Stimulated activated CD8-positive, alpha-beta memory T cell treated with anti-CD3 and anti-CD28 coated beads, Interleukin-4, amount 100 ng/mL, for 4 hours (primary cell): ENCODE results near the gene POU2F3.

Experiments
- DNase-seq, 2 donors: peaks; one replicate each; pipeline ENCODE4 v3.0.0-alpha.2; 2020; ENCODE audit warnings: low read depth in 2 of 2, low spot score in 1 of 2

POU2F3 gene

DNA sequence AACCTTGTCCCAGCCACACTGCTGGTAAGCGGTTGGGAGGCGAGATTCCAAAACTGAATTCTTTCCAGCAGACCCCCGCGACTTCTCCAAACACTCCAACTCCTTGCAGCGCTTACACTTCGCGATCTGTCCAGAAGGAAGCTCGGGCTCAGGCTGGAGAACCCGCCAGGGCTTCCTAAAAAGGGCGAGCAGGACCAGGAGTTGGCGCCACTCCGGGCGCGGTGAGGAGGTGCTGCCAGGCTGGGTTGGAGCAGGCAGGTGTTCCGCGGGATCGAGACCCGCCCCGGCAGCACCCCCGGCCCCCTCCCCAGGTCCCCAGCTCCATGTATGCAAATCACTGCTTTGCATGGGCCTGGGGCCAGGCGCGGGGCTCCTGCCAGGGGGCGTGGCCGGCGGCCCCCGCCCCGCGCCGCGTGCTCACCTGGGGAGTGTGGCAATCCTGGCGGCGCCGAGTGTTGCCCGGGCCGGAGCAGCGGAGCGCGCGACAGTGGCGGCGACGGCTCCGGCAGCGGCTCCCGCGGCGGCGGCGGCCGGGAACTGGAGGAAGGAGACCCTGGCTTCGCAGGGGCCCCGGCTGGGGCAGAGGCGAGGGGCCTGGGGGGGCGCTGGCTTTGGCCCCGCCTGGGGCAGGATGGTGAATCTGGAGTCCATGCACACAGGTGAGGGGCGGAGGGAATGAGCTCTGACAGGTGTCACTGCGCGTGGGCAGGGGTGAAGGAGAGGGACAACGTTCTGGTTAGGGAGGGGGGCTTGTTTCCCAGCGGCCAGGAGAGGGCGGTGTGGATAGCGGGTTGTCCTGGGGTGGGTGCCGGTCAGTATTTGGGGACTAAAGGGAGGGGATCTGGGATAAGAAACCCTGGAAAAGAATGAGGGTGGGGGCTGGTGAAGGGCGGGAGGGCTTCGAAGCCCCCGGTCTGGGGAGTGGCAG is at the start of gene POU2F3:
TSS of gene POU2F3 (plus strand) at position 428 of the 928 bp plus-strand sequence. CDS start at position 632, 204 bp downstream.
- DNase-seq: no peak

DNA sequence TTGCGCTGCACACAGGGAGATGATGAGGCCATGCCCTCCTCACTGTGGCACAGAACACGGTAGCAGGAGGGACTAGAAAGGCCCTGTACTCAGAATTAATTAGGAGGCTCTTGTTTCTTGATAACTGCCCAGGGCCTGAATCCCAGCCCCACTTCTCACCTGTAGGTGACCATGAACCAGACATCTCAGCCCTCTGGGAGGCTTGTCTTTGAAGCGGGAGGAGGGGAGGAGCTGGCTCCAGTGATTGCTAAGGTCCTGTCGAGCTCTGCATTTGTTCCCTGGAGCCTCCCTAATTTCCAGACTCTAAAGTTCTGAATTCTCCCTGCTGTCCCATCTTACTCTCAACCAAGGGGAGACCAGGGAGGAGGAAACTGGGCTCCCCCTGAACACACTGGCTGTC is 48.9 kb upstream of the POU2F3 start:
- DNase-seq: no peak

DNA sequence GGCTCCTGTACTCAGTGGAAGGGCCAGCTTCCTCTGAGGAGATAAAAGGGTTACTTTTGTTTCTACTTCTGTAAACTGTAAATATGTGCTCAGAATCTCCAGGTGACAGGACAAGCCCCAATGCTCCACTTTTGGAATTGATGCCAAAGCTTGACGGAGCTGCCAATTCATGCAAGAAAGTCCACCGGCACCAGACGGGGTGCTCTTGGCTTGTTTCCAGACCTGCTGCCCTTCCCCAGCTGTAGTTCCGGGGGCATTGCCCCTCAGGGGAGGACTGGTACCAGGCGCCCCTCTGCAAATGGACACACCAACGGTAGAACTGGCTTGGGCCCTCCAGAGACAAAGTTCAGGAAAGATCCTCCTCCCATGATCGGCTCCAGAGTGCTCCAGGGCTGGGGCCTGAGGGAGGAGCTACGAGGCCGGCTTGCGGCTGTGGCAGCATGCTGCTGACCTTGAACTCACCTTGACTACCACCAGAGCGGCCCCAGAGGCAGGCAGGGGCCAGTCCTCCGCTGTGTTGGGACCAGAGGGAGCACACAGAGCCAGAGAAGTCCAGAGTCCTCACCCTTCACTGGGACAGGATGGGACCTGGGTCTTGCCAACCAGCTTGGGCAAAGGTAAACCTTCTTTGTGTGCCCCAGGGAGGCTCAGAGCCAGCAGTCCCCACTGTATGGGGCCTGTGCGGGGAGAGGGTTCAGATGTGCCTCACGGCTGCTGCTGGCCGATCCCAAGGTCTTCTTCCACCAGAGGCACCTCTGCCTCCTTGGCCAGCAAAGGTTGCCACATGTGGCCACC is 46.9 kb upstream of the POU2F3 start:
- DNase-seq: no peak

DNA sequence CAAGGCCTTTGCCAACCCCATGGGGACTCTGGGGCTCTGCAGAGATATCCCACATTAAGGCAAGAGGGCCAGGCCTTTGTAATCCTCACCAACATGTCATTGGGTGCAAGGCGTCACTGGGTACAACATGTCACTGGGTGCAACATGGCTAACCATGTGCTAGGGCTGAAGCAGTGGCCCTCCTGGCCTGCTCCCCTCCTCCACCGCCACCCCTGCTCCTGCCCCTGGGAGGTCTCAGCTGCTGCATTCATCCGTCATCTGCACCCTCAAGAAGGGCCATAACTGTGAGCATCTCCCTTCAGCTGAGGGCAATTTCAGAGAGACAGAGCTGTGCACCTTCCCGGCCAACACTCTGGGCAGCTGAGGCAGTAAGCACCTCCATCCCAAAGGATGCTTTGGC is 45.8 kb upstream of the POU2F3 start:
- DNase-seq: no peak

DNA sequence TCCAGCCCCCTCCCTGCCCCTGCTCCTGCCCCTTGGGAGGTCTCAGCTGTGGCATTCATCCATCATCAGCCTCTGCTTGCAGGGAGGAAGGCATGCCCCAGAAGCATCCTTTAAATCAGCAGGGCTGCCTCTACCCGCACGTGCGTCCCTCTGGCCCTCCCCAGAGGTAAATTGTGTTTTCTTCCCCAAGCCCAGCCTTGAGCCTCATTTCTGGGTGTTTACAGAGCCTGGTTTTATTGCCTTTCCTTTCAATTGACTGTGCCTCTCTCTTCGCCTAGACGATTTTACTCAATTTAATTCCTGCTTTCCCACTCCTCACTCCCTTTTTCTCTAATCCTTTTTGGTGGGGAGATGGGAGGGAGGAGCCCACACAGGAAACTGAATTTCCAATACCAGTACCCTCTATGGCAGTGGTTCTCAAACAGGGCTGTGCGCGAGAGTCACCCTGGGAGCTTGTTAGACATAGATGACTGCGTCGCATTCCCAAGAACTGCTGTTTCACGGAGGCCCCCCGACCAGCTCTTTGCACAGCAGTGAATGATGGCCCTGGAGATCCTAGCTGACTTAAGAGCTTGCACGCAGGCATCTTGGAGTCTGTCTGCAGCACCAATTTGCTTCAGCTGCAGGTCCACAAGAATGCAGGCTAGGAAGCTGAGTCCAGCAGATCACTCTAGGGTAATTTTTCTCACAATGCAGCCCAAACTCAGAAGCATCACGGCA is 44.2 kb upstream of the POU2F3 start:
- DNase-seq: no peak

DNA sequence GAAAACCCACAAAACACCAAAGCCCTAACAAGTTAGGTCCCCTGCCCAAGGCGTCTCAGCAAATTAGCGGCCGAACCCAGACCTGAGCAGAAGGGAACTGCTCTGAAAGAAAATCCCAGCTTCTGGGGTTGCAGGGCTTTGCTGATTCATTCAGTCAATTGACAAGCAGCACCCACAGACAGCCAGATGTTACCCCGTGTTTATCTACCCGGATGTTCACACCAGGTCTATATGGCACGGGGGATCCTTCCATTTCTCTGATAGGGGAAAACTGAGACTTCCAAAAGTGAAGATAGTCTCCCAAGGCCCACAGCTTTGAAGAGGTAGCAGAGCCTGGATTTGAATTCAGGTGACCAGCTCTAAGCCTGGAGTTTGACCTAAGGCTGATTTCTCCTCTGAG is 43.1 kb upstream of the POU2F3 start:
- DNase-seq: no peak

DNA sequence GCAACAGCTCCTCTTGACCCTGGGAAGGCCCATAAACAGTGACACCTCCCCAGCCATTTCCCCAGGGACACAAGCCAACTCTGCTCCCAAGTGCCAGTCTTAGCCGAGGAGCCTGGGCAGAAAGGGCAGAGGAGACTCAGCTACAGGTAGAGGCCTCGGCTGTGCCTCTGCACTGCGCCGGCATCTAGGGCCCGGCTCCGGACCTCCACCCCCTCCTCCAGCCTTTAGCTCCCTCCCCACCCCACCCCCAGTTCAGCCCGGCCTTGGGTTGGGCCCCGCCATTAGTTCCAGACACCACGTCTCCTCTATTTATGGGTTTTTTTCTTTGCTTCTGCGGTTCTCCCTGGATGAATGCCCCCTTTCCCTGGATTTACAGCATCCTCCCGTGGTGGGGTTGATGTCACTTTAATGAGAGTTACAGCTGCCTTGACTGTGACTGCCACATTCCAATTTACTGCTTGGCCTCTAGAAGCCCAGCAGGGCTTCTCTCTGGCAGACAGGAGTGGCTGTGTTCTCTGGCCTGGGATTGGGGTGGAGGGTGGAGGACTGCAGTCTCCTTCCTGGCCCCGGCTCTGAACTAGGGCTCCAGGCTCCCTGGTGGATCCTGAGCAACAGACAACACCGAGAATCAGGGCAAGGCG is 42.6 kb upstream of the POU2F3 start:
- no peak for DNase-seq

DNA sequence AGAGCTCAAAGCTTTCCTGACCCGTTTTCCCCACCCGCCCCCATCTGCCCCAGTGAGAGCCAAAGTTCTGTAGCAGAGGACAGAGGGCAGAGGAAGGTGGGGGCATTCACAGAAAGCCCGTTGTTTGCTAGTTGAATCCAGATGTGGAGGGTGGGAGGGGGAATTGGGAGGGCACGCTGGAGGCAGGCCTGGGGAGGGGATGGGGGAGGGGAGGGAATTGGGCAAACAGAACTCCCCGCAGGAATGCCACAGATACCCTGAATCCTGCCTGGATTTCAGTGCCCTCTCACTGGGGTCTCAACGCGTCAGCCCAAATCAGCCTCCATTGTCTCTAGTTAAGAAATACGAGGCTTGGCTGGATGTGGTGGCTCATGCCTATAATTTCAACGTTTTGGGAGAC is 42.0 kb upstream of the POU2F3 start:
- DNase-seq: no peak

DNA sequence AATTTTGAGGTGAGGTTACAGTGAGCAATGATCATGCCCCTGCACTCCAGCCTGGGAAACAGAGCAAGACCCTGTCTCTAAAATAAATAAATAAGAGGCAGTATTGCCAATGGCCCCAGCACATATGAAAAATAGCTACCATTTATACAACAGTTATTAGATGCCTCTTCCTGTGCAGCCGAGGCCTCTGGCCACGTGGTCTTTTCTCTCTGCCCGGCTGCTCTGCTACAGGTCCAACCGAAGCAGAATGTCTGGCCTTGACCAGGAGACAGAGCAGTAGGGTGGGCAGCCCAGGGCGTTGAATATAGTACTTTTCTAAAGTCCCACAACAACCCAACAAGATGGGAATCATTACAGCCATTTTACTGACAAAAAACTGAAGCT is 41.5 kb upstream of the POU2F3 start:
- no peak for DNase-seq

DNA sequence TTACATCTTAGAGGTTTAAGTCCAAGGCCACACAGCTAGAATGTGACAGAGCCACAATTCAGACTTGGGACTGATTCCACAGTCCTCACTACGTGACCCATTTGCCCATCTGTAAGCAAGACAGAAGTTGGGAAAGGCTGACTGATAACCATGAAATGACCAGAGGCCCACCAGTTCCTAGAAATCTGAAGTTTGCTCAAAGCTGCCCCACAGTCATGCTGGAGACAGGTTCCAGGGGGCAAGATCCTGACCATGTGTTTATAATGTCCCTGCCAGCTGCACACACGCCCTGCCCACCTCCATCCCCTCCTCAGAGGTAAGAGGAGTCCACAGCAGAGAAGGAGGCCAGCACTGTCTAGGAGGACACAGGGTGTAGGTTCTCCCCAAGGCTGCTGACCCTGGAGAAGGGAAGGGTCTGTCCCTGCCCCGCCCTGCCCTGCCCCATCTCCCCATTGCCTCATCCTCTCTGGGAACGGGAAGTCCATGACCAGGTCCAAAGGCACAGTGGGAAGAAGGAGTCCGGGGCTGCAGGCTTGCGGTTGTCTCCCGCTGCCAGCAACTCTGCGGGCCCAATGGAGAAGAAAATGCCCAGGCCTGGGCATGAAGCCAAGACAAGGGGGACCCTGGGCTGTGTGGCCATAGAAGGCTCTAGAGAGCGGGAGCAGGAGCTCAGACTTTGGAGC is 41.0 kb upstream of the POU2F3 start:
- DNase-seq: no peak

DNA sequence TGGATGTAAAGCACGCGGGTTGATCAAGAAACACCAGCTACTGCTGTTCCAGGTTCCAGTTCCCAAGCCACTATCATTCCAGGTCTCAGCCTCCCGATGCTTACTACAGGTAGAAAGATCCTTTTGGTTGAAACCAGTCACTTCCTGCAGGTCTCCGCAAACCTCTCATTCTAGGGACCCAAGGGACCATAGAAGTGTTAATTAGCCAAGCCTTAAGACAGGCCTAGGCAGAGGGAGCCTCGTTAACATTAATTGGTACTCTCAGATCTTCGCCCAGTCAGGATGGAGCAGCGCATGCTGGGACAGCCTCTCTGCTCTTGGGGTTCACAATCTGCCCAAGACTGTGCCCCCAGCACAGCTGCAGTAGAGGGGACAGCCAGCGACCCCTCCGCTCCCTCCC is 40.3 kb upstream of the POU2F3 start:
- no peak for DNase-seq

DNA sequence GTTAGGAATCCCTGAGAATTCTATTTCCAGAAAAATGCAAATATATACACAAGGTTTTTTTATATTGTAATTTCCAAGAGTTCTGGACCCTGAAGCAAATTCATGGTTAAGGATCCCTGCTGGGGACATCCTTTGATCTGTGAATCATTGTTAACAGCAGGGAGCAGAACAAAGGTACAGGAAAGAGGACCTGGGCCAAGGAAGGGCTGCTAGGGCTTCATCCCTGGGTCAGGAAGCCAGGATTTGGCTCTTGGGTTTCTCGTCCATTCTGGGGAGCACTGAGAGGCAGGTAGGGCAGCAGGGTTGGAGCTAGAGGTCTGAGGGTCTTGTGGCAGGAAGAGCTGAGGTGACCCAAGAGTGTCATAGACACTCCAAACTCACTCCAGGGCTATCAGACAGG is 39.3 kb upstream of the POU2F3 start:
- DNase-seq: no peak

DNA sequence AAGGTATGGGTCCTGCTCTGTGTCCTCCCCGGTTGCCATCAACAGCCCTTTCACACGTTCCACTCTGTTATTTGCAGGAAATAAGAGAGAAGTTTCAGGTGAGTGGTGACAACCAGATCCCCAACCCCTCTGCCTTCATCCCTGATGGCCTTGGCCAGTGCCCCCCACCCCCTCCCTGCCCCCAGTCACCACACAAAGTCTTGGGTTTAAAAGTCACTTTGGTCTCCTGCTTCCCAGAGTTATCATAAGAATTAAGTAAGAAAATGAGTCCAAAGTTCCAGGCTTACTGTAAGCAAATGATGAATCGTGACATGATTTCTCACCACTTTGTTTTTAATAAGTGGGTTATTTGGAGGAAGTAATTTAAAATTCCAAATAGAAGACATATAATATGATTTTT is 38.3 kb upstream of the POU2F3 start:
- DNase-seq: no peak

DNA sequence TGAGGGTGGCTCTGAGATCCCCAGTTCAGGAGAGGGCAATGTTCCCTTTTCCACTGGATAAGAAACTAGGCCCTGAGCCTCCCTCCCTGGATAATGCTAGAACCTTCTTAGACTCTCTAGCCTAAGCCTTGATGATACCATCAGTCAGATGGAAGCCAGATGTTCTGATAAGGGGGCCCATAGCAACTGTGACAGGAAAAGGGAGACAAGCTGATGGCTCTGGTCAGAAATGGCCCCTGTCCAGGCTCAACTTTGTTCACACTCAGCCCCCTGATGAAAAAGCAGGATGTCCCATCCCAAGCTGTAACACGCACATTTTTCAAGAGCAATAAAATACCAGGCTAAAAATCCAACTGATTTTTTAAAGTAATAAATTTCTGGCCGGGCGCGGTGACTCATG is 36.3 kb upstream of the POU2F3 start:
- DNase-seq: no peak

DNA sequence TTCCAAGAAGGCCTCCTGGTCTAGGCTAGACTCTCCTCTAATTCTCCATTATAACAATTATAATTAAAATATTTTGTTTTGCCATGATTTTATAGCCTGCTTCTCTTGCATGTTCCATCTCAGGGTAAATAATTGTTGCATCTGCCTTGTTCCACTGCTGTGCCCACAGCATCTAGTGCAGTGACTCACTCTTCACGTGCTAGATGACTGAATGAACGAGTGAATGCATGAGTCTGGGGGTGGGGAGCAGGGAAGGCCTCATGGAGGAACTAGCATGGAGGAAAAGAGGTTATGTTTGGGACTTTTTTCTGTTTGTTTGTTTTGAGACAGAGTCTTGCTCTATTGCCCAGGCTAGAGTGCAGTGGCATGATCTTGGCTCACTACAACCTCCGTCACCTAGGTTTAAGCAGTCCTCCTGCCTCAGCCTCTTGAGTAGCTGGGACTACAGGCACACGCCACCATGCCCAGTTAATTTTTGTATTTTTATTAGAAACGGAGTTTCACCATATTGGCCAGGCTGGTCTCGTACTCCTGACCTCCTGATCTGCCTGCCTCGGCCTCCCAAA is 34.3 kb upstream of the POU2F3 start:
- DNase-seq: no peak

DNA sequence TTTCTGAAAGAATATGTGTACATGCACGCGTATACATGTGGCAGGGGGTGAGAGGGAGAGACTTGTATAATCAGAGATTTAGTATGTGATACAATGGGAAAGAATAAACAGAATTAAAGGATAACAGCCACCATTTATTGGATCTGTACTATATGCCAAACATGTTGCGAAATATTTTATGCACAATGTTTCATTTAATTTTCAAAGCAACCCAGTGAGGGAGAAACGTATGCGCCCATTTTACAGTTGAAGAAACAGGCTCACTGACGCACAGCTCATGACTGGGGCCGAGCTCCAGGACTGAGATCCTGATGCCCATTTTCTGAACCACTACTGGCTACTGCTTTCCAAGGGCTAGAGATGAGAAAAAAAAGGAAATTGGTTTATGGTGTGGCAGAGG is 32.4 kb upstream of the POU2F3 start:
- no peak for DNase-seq

DNA sequence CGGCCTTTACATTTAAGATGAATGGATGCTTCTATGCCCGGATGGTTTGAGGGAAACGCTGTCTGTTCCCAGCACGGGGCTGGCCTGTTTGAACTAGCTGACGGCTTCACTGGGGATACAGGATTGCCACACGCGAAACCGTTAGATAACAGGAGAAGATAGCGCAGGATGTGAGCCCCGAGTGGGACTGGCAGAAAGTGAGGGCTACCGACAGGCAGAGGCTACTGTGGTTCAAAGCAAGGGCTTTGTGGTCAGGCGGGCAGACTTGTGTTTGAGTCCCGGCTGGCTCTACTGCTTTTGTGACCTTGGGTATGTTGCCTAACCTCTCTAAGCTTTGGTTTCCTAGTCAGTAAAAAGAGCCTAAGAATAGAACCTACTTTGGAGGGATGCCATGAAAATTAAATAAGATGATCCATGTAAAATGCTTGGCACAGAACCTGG is 31.9 kb upstream of the POU2F3 start:
- DNase-seq: no peak

DNA sequence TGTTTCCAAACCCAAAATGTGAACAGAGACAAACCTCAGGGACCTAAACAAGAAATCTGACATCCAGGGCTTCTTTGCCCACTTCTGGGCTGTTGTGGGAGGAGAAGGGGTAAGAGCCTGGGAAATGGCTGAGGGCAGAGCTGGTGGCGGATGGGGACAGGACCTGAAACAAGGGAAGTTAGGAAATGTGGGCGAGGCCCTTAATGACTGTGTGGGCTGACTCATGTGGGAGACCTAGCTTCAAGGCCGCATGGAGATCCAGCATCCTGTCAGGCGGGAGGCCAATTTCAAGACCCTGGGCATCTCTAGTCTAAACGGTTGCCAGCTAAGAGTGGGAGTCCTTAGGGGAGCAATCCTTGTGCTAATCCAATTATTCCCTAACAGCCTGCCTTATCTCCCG is 31.2 kb upstream of the POU2F3 start:
- no peak for DNase-seq

DNA sequence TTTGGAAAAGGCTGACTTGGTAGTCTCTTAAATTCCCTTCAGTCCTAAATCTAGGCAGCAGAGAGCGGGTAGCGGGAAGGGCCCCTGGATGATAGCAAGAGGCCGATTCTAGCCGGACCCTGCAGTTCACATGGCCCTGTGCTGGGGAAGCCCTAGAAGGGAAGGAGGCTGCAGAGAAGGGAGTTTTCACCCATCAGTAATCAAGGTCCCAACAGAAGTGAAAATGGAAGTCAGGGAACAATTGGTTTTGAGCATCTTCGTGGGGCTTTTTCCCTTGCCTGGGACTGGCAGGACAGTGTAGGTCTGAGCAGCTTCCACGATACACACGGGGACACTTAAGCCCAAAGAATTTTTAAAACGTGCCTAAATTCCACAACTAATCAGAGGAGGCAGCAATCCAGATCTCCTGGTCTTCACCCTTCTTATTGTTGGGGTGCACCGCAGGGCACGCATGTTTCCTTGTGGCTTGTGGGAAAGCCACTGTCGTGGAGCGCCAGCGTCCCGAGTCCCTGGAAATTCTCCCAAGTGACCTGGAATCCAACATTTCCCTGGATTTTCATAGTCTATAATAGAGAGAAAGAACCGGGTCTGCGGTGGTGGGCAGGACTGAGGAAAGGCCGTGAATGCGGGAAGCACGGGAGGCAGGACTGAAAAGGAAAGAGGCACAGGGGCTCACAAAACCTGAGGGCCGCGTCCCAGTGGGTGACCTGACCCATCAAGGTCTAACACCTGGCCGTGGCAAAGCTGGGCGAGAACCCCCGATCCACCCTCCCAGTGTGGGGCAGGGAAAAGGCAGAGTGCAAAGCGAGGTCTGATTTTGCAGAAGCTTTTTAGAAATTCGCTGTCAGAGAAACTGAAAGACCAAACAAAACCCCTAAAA is 30.0 kb upstream of the POU2F3 start:
- no peak for DNase-seq
